Muscle of leg (tissue), 11 donors: ENCODE data around the gene OTOP1. TPM values are rescaled to one million over a fixed set of nuclear protein-coding genes. Genes with fewer than 3 reads are reported as not detected.
"Not testable (repeated sequence)": the region's sequence is repeated elsewhere in the genome, so short reads cannot be mapped to it uniquely, and the experiment has no call there.

Source experiments
- DNase-seq: peaks from one replicate; pipeline ENCODE4 v3.0.0; 2013
- H3K27ac ChIP-seq: one replicate; pipeline ENCODE4 v1.5.1; 2013; ENCODE audit warnings: mild to moderate bottlenecking, low read length, control low read depth
- H3K27me3 ChIP-seq: one replicate; pipeline ENCODE4 v1.6.1; 2013; ENCODE audit warnings: low read length; ENCODE audit not compliant: control insufficient read depth, insufficient read depth
- H3K36me3 ChIP-seq: one replicate; pipeline ENCODE4 v1.6.1; 2013; ENCODE audit warnings: low read length; ENCODE audit not compliant: control insufficient read depth, insufficient read depth
- H3K4me1 ChIP-seq: one replicate; pipeline ENCODE4 v1.6.1; 2013; ENCODE audit warnings: low read length; ENCODE audit not compliant: control insufficient read depth, insufficient read depth
- H3K4me3 ChIP-seq: one replicate; pipeline ENCODE4 v1.5.1; 2013; ENCODE audit warnings: low read length, control low read depth
- H3K9me3 ChIP-seq: replicated peaks from 2 replicates; pipeline ENCODE4 v1.6.1; 2013; ENCODE audit warnings: low read depth, low read length; ENCODE audit not compliant: control insufficient read depth
- WGBS: methylation state at CpG from one replicate; pipeline ENCODE4 v1.1.5; 2013; ENCODE audit warnings: missing lambda C conversion rate; ENCODE audit not compliant: insufficient coverage; 5-methylcytosine and 5-hydroxymethylcytosine counted together
- polyA plus RNA-seq, 8 donors: library from polyadenylated mRNA; unstranded; fragments of 120-200 nt; gene quantifications; one replicate each; pipeline versions ENCODE4 v1.2.1 to v1.2.3, GENCODE V29; 2013; ENCODE audit warnings: inconsistent platforms in 1 of 8, low replicate concordance in 1 of 8; ENCODE audit not compliant: insufficient read length in 8 of 8, insufficient read depth in 1 of 8
- total RNA-seq: library from RNA; stranded (reverse); fragments of 120-200 nt; gene quantifications from one replicate; pipeline ENCODE4 v1.2.4, GENCODE V29; 2013

Gene OTOP1
- total and polyA plus RNA-seq, 9 donors: not detected

DNA sequence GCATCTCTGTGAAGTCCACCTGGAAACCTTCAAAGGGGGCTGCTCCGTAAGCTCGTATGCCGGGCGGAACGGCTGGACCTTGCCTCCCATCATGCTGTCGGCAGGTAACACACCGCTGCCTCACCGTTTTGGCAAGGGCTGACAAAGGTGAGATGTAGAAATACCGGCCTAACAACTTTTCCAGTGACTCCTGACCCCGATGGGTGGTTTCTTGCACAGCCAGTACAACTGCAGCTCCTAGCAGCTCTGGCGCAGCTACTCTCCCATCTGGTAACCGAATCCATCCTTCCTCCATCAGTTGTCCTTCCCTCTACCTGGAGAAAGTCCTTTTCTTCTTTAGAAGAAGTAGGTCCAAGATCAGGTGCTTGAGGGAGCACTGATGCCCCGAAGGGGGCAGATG lies 59.7 kb downstream of the OTOP1 start:
- not testable (repeated sequence) for H3K27me3 ChIP-seq, DNase-seq
- WGBS: 64% methylated on average over 7 of the region's 13 CpGs

DNA sequence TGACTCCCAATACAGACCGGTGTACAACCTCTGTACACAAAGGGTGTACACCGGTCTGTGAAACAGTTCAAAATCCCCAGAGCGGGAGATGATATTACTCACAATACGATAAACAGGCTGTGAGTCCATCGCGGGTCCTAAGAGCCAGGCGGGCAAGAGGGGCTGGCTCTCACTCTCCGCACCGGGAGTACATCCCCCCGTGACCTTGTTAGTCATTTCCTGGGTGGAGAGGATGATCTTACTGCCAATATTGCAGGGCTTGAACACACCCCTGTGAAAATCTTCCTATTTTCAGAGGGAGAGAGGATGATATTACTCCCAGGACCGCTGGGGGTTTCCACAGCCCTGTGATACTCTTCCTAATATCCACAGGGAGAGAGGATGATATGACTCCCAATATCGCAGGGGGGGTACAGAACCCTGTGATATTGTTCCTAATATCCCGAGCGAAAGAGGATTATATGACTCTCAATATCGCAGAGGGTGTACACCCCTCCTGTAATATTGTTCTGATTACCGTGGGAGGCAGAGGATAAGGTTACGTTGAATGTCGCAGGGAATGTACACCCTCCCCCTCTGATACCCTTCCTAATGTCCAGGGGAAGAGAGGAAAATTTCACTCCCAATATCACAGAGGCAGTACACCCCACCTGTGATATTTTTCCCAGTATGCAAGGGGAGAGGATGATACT lies 60.9 kb downstream of the OTOP1 start:
- not testable (repeated sequence) for H3K36me3 ChIP-seq, H3K4me3 ChIP-seq, H3K4me1 ChIP-seq, DNase-seq, H3K27ac ChIP-seq, H3K27me3 ChIP-seq, H3K9me3 ChIP-seq
- WGBS: no CpG with 5 or more reads among the region's 18 CpGs

More for the DNA sequence above, 59.7 kb downstream of the OTOP1 start:
- H3K4me3 ChIP-seq, H3K36me3 ChIP-seq, H3K4me1 ChIP-seq, H3K9me3 ChIP-seq, H3K27ac ChIP-seq: not testable (repeated sequence)

DNA sequence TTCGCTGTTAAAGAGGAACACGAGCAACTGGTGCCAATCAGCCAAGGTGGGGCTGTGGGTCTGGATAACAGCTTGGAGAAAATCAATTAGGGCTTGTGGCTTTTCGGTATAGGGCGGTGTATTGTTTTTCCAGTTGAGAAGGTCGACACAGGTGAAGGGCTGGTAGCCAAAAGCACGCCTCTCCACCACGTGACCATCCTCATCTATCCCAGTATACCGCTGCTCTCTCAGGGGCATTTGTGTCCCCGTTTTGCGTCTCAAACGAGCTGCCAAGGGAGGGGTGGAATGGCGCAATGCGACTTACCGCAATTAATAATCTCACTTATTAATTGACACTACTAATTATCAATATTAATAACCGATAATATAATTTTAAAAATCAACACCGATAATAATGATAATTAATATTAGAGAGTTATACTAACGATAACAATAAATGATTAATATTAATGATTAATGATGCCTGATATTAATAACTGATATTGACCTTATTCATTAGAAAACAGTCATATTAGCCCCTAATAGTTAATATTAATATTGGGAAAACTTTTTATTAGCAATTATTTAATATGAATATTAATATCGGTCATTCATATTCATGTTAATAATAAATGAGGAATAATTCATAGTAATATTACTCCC lies 62.1 kb downstream of the OTOP1 start:
- DNase-seq, H3K4me1 ChIP-seq, H3K9me3 ChIP-seq, H3K27me3 ChIP-seq, H3K27ac ChIP-seq, H3K36me3 ChIP-seq, H3K4me3 ChIP-seq: not testable (repeated sequence)
- WGBS: 76% methylated on average over 6 of the region's 18 CpGs

DNA sequence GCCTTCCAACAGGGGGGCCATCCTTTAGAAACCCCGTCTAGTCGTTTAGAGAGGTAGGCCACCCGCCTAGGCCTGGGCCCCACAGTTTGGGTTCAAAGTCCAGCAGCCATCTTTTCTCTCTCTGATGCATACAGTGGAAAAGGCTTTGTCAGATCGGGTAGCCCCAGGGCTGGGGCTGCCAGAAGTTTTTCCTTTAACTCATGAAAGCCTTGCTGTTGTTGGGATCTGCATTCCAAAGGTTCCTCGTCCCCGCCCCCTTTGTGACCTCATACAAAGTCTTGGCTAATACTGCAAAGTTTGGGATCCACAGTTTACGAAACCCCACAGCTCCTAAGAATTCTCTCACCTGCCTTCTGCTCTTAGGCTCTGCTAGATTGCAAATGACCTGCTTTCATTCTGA lies 64.5 kb downstream of the OTOP1 start:
- H3K4me3 ChIP-seq, DNase-seq, H3K36me3 ChIP-seq, H3K27ac ChIP-seq, H3K9me3 ChIP-seq, H3K4me1 ChIP-seq, H3K27me3 ChIP-seq: not testable (repeated sequence)
- 74% methylated on average over 3 of the region's 7 CpGs for WGBS

DNA sequence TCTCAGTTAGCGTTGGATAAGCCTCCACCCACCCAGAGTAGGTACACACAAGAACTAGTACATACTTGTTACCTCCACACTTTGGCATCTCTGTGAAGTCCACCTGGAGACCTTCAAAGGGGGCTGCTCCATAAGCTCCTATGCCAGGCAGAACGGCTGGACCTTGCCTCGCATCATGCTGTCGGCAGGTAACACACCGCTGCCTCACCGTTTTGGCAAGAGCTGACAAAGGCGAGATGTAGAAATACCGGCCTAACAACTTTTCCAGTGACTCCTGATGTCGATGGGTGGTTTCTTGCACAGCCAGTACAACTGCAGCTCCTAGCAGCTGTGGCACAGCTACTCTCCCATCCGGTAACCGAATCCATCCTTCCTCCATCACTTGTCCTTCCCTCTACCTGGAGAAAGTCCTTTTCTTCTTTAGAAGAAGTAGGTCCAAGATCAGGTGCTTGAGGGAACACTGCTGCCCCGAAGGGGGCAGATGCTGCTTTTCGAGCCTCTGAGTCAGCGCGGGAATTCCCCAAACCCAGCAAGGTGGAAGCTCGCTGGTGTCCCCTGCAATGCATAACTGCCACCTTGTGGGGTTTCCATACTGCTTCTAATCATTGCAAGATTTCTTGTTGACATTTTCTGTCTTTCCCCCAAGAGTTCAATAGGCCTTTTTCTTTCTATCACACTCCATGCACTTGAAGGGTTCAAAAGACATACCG lies 65.6 kb downstream of the OTOP1 start:
- H3K9me3 ChIP-seq, H3K27me3 ChIP-seq, H3K36me3 ChIP-seq, H3K4me3 ChIP-seq, DNase-seq, H3K27ac ChIP-seq, H3K4me1 ChIP-seq: not testable (repeated sequence)
- WGBS: 66% methylated on average over 9 of the region's 17 CpGs

DNA sequence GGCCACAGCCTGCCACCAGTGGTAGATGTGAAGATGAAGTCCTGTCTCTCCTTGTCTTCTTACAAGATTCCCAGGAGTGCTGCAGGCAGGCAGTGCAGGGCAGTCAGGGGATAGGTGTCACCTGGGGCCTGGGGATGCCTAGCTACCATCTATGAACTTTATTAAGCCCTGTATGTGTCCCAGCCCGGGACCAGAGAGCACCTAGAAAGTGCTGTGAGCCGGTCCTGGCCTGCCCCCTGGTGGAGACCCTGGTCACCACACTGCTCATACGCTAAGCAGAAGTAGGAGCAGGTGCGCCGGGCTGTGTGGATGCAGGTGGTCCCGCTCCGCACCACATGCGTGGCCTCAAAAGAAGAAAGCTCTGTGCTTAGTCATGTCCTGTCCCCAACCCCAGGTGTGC lies 81.1 kb downstream of the OTOP1 start:
- H3K36me3 ChIP-seq, DNase-seq, H3K4me1 ChIP-seq, H3K4me3 ChIP-seq, H3K9me3 ChIP-seq, H3K27ac ChIP-seq: not testable (repeated sequence)
- peaks cover 28% of the 10 kb centered on the region for H3K27me3 ChIP-seq
- WGBS: no CpG with 5 or more reads among the region's 8 CpGs

DNA sequence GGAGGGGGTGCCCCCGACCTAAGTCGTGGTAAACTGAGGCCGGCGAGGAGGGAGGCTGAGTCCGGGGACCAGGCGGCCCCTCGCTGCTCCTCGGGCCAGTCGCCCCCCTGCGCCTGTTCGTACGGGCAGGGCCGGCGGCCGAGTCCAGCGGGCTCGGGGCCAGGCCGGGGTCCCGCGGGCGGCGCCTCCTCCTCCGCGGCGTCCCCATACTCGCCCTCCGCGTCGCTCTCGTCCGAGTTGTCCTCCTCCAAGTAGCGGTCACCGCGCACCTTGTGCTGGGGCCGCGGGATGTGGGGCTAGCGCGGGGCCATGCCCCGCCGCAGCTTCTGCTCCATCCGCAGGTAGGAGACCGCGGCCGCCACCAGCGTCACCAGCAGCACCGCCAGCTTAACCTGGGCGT lies 83.4 kb downstream of the OTOP1 start:
- not testable (repeated sequence) for H3K27ac ChIP-seq, H3K36me3 ChIP-seq, DNase-seq, H3K4me1 ChIP-seq, H3K9me3 ChIP-seq, H3K4me3 ChIP-seq
- under 1% methylated on average over 38 of the region's 47 CpGs for WGBS
- peaks cover 28% of the 10 kb centered on the region for H3K27me3 ChIP-seq

DNA sequence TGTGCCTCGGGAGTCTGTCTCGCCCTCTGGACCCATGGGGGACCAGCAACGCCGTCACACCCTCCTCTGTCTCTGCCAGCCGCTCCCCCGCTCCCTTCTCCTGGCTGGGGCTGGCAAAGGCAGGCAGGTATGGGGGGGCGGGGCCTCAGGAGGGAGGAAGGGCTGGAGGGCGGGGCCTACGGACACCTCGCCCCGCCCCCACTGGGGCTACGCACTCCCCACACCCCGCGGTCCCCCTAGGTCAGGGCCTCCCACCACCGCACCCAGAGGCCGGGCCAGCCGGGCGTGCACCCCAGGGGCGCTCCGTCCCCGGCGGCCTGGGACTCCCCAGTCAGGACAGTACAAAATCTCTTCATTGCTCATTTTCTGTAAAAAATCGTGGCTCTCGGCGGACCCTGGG lies 84.0 kb downstream of the OTOP1 start:
- not testable (repeated sequence) for H3K36me3 ChIP-seq, H3K9me3 ChIP-seq, H3K4me1 ChIP-seq, DNase-seq, H3K4me3 ChIP-seq, H3K27ac ChIP-seq
- WGBS: 0% methylated on average over 10 of the region's 25 CpGs
- H3K27me3 ChIP-seq: peaks cover 28% of the 10 kb centered on the region

DNA sequence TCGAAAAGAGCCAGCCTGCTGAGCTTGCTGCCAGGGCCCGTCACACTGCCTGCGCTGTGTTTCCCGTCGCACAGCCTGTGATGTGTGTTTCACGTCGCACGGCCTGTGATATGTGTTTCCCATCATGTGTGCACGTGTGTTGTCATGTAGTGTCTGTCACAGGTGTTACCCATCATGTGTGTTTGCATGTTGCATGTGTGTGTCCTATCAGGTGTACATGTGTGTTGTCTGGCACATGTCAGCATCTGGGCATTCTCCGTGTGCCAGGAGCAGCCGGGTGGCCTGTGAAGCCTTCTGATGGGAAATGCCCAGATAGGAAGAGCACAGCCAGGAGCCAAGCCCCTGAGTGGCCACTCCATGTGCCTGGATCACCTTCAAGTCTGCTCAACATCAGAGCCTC lies 85.5 kb downstream of the OTOP1 start:
- peaks cover 26% of the 10 kb centered on the region for H3K27me3 ChIP-seq
- not testable (repeated sequence) for H3K36me3 ChIP-seq
- WGBS: 93% methylated on average over 6 of the region's 11 CpGs

More for the DNA sequence above, 85.5 kb downstream of the OTOP1 start:
- not testable (repeated sequence) for DNase-seq, H3K4me1 ChIP-seq, H3K27ac ChIP-seq, H3K4me3 ChIP-seq, H3K9me3 ChIP-seq
